Memory B cell (primary cell): ENCODE data around the gene MYH7.

Source experiments
- ATAC-seq: fragments of 150-1000 bp; cut with Tn5 transposase; 2 replicates; pipeline ENCODE4 v1.10.0; 2021; ENCODE audit warnings: low read depth, mild to moderate bottlenecking, moderate library complexity
- DNase-seq, 2 donors: peaks; one replicate each; pipeline ENCODE4 v3.0.0; 2022; ENCODE audit warnings: low spot score in 2 of 2
- H3K27ac Mint-ChIP-seq: one replicate; pipeline ENCODE4 v1.8.0; 2022; ENCODE audit warnings: mild to moderate bottlenecking, moderate library complexity, mixed read lengths
- H3K27me3 Mint-ChIP-seq: one replicate; pipeline ENCODE4 v1.8.0; 2022; ENCODE audit warnings: mixed read lengths
- H3K36me3 Mint-ChIP-seq: one replicate; pipeline ENCODE4 v1.8.0; 2022; ENCODE audit warnings: mild to moderate bottlenecking, mixed read lengths
- H3K4me1 Mint-ChIP-seq: one replicate; pipeline ENCODE4 v1.8.0; 2022; ENCODE audit warnings: mixed read lengths
- H3K4me3 Mint-ChIP-seq: one replicate; pipeline ENCODE4 v1.8.0; 2022; ENCODE audit warnings: mild to moderate bottlenecking, moderate library complexity, mixed read lengths
- H3K9me3 Mint-ChIP-seq: one replicate; pipeline ENCODE4 v1.8.0; 2022; ENCODE audit warnings: mixed read lengths

Gene MYH7

GRCh38 chr14:23376482-23377197, 58.8 kb downstream of the MYH7 start, which contains the start of gene CMTM5:
Gene CMTM5 (plus strand): TSS chr14:23377046. CDS start chr14:23377252, 206 bp downstream.
- H3K4me1 Mint-ChIP-seq: no peaks in the 10 kb centered on the region
- H3K9me3 Mint-ChIP-seq: no peaks in the 10 kb centered on the region
- no peak within 1 kb of the TSS for H3K4me3 Mint-ChIP-seq
- ATAC-seq (no peak), DNase-seq (no peak)
- no peak within 1 kb of the TSS for H3K27ac Mint-ChIP-seq
- H3K36me3 Mint-ChIP-seq: no peaks in the 10 kb centered on the region
- H3K27me3 Mint-ChIP-seq: peaks cover 9% of the 10 kb centered on the region

GRCh38 chr14:23375527-23376251, 59.8 kb downstream of the MYH7 start:
- no peak for ATAC-seq
- H3K36me3 Mint-ChIP-seq: no peaks in the 10 kb centered on the region
- no peak overlapping the region for H3K27ac Mint-ChIP-seq
- DNase-seq: no peak
- no peaks in the 10 kb centered on the region for H3K4me1 Mint-ChIP-seq
- H3K9me3 Mint-ChIP-seq: no peaks in the 10 kb centered on the region
- no peak overlapping the region for H3K4me3 Mint-ChIP-seq
- peaks cover 10% of the 10 kb centered on the region for H3K27me3 Mint-ChIP-seq

GRCh38 chr14:23373041-23373440, 62.4 kb downstream of the MYH7 start:
- Mint-ChIP-seq H3K4me3 (no peak overlapping the region), H3K27ac (no peak overlapping the region), H3K4me1 (no peaks in the 10 kb centered on the region), H3K27me3 (peaks cover 10% of the 10 kb centered on the region), H3K36me3 (no peaks in the 10 kb centered on the region), H3K9me3 (no peaks in the 10 kb centered on the region)
- ATAC-seq (no peak), DNase-seq (no peak)

- DNase-seq: no peak
- no peak for ATAC-seq
- peaks cover 12% of the 10 kb centered on the region for H3K27me3 Mint-ChIP-seq
- H3K27ac Mint-ChIP-seq: no peak within 1 kb of the TSS
- no peaks in the 10 kb centered on the region for H3K9me3 Mint-ChIP-seq
- H3K36me3 Mint-ChIP-seq: no peaks in the 10 kb centered on the region
- no peak within 1 kb of the TSS for H3K4me3 Mint-ChIP-seq
- no peaks in the 10 kb centered on the region for H3K4me1 Mint-ChIP-seq
These were observed 63.0 kb downstream of the MYH7 start, which contains the start of gene IL25 for GRCh38 chr14:23372509-23372908. Gene IL25 (plus strand): TSS chr14:23372809.

GRCh38 chr14:23371865-23372264, 63.6 kb downstream of the MYH7 start:
- Mint-ChIP-seq H3K9me3 (no peaks in the 10 kb centered on the region), H3K36me3 (no peaks in the 10 kb centered on the region), H3K4me3 (no peak overlapping the region), H3K27me3 (peaks cover 17% of the 10 kb centered on the region), H3K27ac (no peak overlapping the region), H3K4me1 (no peaks in the 10 kb centered on the region)
- no peak for ATAC-seq
- no peak for DNase-seq

GRCh38 chr14:23370221-23370620, 65.2 kb downstream of the MYH7 start:
- Mint-ChIP-seq H3K4me3 (no peak overlapping the region), H3K27ac (no peak overlapping the region), H3K36me3 (no peaks in the 10 kb centered on the region), H3K9me3 (no peaks in the 10 kb centered on the region), H3K27me3 (peaks cover 22% of the 10 kb centered on the region), H3K4me1 (no peaks in the 10 kb centered on the region)
- no peak for ATAC-seq
- no peak for DNase-seq

- Mint-ChIP-seq H3K4me3 (no peak overlapping the region), H3K4me1 (no peaks in the 10 kb centered on the region), H3K36me3 (no peaks in the 10 kb centered on the region), H3K9me3 (no peaks in the 10 kb centered on the region), H3K27me3 (peaks cover 25% of the 10 kb centered on the region), H3K27ac (no peak overlapping the region)
- ATAC-seq: no peak
- DNase-seq: no peak
These were observed 69.0 kb downstream of the MYH7 start for GRCh38 chr14:23366426-23366921.

GRCh38 chr14:23365732-23366425, 69.6 kb downstream of the MYH7 start:
- no peaks in the 10 kb centered on the region for H3K9me3 Mint-ChIP-seq
- H3K27me3 Mint-ChIP-seq: peaks cover 23% of the 10 kb centered on the region
- no peaks in the 10 kb centered on the region for H3K36me3 Mint-ChIP-seq
- no peaks in the 10 kb centered on the region for H3K4me1 Mint-ChIP-seq
- ATAC-seq (no peak), DNase-seq (no peak)
- no peak overlapping the region for H3K27ac Mint-ChIP-seq
- no peak overlapping the region for H3K4me3 Mint-ChIP-seq

- DNase-seq (no peak), ATAC-seq (no peak)
- Mint-ChIP-seq H3K4me3 (no peak within 1 kb of the TSS), H3K36me3 (no peaks in the 10 kb centered on the region), H3K4me1 (no peaks in the 10 kb centered on the region), H3K27ac (no peak within 1 kb of the TSS), H3K9me3 (no peaks in the 10 kb centered on the region), H3K27me3 (peaks cover 24% of the 10 kb centered on the region)
These were observed 70.3 kb downstream of the MYH7 start, which contains the start of gene EFS for GRCh38 chr14:23365036-23365731. Gene EFS (minus strand): TSS chr14:23365172. CDS start chr14:23365025, 147 bp downstream.

- Mint-ChIP-seq H3K27ac (no peak overlapping the region), H3K9me3 (no peaks in the 10 kb centered on the region), H3K27me3 (peaks cover 27% of the 10 kb centered on the region), H3K4me3 (no peak overlapping the region), H3K4me1 (no peaks in the 10 kb centered on the region), H3K36me3 (no peaks in the 10 kb centered on the region)
- ATAC-seq: no peak
- no peak for DNase-seq
These were observed 71.1 kb downstream of the MYH7 start for GRCh38 chr14:23364164-23365035.
